UCSD-AML1 (cell line): ENCODE measurements around the gene TAF10.

Experiments used
- DNase-seq: peaks from one replicate; lab custom pipeline; 2025; ENCODE audit not compliant: unreplicated experiment; lab: John Stamatoyannopoulos, UW

TAF10 gene

DNA sequence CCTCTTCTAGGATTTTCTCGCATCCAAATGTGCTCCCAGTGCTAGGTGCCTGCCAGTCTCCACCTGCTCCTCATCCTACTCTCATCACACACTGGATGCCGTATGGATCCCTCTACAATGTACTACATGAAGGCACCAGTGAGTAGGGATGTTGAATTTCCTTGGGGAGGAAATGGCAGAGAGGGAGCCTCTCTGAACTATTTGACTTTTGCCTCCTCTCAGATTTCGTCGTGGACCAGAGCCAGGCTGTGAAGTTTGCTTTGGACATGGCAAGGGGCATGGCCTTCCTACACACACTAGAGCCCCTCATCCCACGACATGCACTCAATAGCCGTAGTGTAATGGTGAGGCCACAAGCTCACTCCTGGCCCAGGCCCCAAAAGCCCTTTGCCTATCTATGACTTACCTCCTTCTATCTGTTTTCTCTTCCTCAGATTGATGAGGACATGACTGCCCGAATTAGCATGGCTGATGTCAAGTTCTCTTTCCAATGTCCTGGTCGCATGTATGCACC lies 2.5 kb downstream of the TAF10 start:
- no peak for DNase-seq

DNA sequence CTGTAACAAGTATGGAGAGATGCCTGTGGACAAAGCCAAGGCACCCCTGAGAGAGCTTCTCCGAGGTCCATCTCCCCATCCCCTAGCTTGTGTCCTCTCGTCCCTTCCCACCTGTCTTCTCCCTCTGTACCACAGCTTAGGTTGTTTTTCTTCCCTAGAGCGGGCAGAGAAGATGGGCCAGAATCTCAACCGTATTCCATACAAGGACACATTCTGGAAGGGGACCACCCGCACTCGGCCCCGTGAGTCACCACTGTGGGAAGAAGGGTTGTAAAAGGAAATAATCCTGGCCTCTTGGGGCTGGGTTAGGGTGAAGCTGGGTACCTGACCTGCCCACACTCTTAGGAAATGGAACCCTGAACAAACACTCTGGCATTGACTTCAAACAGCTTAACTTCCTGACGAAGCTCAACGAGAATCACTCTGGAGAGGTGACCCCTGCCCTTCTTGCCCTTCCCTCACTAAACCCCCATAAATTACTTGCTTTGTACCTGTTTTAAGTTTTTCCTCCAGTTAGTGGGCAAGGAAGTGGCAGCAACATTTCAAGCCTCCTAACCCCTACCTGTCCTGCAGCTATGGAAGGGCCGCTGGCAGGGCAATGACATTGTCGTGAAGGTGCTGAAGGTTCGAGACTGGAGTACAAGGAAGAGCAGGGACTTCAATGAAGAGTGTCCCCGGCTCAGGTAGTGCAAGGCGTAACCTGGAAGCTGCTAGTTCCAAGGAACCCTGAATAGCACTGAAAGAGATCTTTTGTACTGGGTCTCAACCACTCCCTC lies 3.1 kb downstream of the TAF10 start:
- no peak for DNase-seq

DNA sequence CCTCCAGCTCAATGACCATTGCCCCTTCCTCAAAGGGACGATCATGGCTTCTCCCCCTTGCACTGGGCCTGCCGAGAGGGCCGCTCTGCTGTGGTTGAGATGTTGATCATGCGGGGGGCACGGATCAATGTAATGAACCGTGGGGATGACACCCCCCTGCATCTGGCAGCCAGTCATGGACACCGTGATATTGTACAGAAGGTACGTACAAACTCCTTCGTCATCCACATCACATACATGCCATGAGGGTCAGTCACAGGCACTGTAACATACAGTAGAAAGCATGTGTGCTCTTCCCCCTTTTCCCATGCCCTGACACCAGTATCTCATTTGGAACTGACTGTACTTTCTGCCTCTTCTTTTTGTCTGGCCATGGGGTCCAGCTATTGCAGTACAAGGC lies 4.0 kb downstream of the TAF10 start:
- DNase-seq: no peak

DNA sequence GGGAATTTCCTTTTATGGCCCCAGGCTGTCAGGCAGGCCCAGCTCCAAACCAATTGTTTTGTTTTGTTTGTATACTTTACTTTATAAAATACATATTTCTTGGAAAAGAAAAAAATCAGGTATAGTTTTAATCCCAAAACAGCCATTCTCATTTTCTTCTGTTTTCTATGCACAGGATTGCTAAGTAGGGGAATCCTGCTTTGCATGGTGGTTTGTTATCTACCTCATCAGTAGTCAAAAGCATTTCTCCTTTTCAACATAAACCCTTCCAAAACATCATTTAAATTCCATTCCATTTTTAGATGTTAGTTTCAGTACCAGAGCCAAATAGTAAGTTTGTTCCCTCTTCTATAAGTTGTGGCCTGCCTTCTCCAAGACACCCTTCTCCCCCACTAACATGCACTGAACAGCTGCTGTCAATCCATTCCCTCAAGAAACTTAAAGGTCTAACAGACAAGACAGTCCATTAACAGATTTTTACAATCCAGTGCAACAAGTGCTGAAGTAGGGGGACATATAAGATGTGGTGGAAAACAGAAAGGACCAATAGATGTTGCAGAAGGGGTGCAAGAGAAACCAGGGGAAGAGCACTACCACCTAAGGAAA lies 4.7 kb downstream of the TAF10 start:
- no peak for DNase-seq

DNA sequence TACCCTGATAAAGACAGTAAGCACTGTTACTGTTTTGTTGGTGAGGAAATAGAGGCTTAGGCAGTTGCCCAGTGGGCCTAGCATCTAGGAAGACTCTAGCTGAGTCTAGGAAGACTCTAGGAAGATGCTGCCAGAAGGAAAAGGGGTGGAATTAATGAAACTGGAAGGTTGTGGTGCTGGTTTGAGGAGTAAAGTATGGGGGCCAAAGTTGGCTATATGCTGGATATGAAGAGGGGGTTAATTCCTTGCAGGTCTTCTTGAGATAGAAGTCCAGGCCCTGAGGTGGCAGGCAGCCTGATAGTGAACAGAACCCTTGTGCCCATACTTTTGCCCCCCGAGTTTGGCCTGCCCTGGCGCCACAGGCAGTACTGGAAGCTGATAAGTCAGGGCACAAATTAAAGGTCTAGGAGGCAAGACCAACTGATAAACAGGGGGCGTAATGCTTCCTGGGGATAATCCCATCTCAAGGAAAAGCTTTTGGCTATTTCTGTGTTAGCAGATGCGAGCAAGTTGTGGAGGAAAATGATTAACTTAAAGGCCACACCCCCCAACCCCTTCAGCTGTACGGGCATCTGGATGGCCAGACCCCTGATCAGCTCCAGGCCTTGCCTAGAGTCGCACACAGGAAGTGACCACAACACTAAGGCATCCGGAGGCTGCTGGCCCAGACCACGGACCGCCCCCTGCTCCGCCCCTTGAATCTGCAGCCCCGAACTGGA lies 5.4 kb downstream of the TAF10 start:
- peak; percentile 89 for DNase-seq

DNA sequence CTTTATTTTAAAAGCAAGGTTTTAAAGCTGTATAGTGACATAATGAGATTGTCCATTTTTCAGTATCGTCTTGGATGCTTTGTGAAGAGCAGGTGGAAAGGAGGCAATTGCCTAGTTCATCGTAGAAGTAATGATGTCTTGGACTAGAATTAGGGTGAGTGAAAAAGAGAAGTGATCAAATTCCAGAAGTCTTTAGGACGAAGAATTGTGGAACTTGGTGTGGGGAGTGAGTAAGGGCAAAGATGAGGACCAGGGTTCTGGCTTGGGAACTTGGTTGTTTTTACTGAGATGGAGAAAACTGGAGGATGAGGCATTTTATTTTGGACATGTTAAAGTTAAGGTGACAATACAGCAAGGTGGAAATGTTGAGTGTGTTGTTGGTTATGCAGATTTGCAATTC lies 7.2 kb downstream of the TAF10 start:
- no peak for DNase-seq

DNA sequence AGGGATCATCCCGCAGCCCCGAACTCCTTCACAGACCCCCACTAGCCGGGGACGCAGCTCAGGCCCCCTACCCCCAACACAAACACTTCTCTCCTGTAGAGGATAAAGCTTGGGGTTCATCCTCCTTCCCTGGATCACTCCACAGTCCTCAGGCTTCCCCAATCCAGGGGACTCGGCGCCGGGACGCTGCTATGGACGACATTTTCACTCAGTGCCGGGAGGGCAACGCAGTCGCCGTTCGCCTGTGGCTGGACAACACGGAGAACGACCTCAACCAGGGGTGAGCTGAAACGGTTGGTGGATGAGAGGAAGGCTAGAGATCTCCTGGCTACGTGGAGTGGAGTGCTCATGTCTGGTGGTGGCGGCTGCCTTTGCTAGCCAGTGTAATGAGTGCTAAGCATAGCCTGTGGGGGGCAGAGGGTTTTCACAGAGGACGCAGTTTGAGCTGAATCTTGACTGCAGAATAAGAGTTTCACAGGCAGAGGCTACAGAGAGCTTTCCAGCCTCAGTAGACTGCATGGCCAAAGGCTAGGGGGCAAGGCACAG lies 7.9 kb downstream of the TAF10 start:
- peak; percentile 69 for DNase-seq

DNA sequence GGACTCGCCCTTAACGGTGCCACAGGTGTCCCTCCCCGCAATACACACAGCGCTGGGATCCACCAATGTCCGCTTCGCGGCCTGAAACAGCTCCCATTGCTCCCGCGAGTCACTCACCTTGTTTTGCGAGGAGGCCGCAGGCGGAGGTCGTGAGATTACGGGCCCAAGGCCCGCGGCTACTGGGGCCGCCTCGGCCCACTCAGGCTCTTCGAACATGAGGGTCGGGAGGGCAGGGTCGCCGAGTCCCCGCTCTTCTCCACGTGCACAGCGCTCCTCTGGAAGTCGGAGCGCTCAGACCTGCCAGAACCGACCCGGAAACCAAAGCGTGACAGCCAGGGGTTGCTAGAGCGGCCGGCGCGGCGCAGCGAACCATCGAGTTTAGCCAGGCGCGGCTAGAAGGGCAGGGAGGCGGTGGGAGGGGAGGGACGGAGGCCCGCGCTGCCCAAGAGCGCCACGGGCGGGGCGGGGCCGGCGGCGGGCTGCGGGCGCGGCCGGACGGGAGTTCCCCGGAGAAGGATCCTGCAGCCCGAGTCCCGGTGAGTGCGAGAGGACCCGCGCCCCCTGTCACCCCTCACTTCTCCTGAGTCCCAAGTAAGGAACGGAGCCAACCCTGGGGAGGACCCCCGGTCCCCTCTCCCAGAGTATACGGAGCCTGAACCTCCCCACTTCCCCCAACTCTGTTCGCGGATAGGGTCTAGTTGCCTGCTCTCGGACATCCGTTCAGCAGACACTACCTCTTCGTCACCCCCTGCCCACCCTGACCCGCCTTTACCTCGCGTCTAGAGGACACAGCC lies 8.5 kb downstream of the TAF10 start, which contains the start of the genes ILK and RRP8:
TSS of gene ILK (plus strand) at position 488 of the 794 bp plus-strand sequence. CDS start 498 bp downstream, outside the sequence.
TSS of gene RRP8 (minus strand) at position 330 of the 794 bp plus-strand sequence. CDS start at position 216, 114 bp downstream.
- peak; percentile 92 for DNase-seq

DNA sequence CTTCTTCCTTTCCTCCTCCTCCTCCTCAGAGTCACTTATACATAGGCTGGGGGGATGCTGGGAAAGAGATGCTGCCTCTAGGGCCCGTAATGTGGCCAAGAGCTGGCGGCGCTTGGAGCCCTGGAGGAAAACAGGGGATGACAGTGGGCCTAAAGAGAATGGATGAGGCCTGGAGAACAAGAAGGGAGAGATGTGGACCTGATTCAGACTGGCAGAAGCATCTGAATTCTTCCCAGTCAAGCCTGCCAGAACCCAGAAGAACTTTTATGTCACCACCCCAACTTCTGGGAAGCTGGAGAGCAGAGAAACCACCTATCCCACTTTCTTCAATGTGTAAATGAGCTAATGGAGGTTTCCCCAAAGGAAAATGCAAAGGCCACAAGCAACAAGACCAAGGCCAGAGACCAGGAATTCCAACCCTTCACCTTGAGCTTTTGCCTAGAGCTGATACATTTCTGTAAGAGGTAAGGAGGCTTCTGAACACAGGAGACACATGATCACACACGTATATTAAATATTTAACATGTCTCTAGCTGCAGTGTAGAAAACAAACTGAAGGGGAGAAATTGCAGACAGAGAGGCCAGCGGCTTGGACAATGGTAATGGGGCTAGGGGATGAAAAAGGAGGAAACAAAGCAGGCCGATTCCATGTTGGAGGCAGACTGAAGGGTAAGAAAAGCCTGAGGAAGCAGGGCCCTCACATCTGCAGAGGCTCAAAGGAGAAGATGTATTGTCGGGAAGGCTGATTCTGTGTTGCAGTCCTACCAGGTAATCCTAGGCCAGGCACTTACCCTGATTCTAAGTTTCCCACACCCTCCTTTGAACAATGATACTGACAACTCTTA lies 9.7 kb downstream of the TAF10 start:
- DNase-seq: no peak

DNA sequence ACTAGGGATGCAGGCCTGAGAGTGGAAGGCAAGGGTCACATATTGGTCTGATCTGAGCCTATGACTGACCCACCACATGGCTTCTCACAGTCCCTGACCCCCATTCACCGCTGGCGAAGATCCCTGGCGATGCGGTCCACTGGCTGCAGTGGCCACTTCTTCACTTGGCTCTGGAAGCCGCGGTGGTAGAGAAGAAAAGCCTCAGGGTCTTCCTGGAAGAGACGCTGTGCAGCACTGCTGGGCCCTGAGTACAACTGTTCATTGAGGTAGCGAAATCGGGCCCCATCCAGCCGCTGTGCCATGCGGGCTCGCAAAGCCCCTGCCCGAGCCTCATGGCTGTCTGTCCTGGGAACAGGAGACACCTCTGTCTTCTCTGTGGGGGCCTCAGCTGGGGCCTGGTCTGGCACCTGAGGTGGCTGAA lies 11.0 kb downstream of the TAF10 start:
- DNase-seq: no peak

DNA sequence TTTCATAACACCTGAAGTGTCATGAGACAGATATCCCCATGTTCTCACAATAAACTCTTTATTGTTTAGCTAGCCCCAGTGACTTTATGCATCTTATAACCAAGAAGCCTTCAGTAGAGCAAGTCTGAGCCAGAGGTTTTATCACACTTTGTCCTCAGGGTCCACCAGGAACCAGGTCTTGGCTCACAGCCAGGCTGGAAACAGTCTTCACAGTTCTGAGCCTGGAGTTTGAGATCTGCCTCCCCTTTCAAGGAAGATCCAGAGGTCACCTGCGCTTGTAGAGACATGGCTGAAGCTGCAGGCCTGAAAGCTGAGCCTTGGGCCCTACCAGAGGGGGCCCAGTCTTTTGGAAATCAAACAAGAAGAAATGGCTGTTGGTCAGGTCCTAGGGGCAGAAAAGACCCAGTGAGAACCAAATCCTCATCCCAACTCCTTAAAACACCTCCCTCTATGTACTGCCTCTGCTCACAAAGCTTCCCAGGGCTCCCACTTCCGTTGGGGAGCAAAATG lies 12.1 kb downstream of the TAF10 start:
- no peak for DNase-seq

DNA sequence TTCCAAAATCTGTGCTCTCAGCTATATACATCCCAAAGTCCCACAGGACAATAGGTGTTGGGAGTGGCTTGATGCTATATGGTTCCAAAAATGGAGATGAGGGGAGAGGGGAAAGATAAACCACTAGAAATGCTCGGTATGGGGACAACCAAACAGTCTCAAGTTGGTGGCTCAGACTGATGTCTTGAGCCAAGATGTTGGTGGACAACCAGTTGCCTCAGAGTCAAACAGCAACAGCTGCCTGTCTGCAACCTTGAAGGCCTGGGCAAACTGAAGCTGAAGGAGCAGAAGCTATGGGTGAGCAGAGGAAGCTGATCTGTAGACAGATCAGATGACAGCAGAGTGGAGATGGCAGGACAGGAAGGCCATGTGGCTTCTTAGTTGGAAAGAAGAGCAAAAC lies 12.6 kb downstream of the TAF10 start:
- DNase-seq: no peak

DNA sequence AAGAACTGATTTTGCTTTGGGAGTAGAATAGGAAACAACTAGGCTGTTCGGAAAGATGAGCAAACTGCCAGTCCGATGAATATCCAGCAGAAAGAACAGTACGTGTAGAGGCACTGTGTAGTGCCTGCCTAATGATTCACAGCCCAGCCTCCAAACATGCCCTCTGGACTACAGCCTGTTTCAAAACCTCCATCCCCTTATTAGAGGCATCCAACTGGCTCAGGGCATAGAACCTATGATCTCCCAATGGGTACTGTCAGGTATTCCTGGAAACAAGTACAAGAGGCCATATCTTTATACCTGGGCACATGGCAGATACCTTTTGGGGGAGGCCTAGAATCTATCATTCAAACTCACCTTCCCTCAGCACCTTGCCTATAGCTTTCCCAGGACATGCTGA lies 13.5 kb downstream of the TAF10 start:
- DNase-seq: no peak

DNA sequence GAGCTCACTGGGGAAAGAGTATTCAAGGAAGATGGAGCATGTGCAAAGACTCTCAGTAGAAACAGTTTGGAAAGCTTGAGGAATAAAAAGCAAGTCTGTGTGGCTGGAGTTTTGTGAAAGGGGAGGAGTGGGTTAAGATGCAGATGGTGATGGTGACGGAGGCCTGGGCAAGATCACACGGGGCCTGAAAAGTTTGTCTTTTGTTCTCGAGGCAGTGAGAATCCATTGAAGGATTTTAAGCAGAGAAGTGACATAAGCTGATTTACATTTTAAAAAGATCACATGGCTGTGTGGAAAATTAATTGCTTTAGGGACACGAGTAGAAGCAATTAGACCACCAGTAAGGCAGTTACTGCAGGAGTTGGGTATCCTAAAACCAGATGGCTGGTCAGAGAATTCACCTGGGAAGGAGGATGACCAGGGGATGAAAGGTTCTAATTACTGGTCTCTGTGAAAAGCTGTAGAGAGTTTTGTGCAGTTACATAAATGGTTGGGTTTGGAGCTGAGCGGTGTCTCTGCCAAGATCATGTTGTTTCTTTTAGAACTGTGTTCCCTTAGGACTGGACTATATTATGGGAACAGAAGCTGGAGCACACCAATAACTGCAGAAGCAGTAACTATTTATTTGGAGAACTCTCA lies 15.7 kb downstream of the TAF10 start:
- no peak for DNase-seq

DNA sequence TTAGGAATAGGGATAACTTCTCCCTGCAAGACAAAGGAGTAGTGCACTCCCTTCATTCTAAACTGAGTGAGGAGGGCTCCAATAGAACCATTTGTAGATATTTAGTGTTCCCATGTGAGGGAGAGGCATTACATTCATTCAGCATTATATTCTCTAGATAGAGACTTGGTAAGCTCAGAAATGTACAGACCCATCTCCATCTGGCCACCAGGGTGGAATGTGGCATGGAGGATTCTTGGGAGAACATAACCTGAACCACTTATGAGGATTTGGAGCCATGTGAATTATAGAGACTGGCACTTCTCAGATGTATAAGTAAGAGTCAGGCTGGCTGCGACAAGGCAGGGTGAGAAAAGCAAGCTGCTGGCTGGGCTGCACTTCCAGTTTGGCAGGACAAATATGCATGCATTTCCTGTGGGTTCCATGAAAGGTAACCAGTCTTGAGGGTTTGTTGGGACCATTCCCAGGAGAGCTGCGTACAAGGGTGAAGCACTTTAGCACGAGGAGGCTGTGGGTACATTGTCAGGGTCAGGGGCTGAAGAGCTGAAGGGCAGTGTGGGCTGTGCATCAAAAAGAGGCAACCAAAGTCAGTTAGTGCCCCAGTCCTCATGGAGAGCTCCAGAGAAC lies 17.8 kb downstream of the TAF10 start:
- DNase-seq: no peak

DNA sequence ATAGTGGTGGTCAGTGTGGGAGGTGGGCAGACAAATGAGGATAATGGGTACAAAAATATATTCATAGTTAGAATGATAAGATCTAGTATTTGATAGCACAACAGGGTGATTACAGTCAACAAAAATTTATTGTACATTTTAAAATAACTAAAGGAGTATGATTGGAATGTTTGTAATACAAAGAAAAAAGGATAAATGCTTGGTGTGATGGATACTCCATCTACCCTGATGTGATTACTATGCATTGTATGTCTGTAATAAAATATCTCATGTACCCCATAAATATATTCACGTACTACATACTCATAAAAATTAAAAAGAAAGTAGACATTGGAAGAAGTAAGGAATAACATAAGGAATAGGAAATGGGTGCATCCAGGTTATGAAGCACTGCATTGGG lies 24.0 kb downstream of the TAF10 start:
- no peak for DNase-seq

DNA sequence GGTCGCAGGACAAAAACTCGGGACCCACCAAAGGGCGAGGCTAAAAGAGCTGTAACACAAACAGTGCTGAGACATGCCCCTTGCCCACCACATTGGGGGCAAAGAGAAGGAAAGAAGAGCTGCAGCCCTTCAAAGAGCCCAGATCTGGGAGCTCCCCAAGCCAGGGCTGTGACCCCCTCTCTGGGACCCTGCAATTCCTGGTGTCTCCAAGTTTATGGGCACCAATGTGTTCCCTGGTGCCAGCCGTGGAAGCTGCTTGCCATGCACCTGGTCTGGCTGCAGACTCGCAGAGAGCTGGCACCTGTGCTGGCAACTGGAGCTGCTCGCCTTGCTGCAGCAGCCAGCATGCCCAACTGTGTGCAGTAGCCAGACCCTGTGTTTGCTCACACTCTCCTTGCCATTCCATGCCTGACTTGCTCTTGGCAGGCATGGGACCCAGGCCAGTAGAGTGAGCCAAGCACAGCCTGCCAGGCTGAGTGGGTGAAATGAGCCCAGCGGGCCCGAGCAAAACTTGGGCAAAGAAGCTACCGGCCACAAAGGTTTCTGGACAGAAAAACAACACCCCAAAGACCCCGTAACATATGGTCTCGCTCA lies 24.6 kb downstream of the TAF10 start:
- DNase-seq: no peak
